ENCODE results near the gene SDC1. TPM values are rescaled to one million over a fixed set of nuclear protein-coding genes. Genes with fewer than 3 reads are reported as not detected.

Gene SDC1
- total RNA-seq, 6 experiments from 2014 or later, result 92.1 to 141 (median 133) TPM

DNA sequence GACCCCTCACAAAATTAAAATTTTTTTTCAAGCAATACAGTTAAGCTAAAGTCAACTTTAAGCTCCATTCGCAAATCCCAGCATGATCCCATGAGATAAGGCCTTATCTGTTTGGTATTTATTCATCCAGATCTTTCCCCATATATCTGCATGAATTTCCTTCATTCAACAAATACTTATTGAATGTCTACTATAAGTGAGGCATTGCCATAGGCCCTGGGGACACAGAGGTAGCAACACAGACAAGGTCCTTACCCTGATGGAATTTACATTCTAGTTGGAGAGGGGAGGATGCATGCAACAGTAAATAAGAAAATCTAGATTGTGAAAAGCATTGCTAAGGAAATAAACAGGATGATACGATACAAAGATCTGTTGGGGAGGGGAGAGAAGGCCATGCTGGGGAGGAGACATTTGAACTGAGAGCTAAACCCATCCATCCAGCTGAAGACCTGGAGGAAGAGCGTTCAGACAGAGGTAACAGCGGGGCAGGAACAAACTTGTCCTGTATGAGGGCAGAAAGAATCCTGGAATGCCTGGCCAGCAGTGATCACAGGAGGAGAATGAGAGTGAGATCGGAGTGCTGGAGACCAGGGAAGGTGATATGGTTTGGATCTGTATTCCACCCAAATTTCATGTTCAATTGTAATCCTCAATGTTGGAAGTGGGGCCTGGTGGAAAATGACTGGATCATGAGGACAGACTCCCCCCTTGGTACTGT is 71.6 kb downstream of the SDC1 start:
- Mint-ChIP-seq H3K36me3 (ENCODE audit: low read depth) (no peaks in the 10 kb centered on the region), H3K27me3 (ENCODE audit: insufficient read depth) (no peaks in the 10 kb centered on the region), H3K27ac (no peak overlapping the region), H3K4me1 (ENCODE audit: low read depth) (peaks cover 28% of the 10 kb centered on the region), H3K9me3 (no peaks in the 10 kb centered on the region), H3K4me3 (no peak overlapping the region)
- DNase-seq, result no peak
- no peak for TF ChIP-seq CTCF (IDR thresholded peaks at IDR 0.05)

DNA sequence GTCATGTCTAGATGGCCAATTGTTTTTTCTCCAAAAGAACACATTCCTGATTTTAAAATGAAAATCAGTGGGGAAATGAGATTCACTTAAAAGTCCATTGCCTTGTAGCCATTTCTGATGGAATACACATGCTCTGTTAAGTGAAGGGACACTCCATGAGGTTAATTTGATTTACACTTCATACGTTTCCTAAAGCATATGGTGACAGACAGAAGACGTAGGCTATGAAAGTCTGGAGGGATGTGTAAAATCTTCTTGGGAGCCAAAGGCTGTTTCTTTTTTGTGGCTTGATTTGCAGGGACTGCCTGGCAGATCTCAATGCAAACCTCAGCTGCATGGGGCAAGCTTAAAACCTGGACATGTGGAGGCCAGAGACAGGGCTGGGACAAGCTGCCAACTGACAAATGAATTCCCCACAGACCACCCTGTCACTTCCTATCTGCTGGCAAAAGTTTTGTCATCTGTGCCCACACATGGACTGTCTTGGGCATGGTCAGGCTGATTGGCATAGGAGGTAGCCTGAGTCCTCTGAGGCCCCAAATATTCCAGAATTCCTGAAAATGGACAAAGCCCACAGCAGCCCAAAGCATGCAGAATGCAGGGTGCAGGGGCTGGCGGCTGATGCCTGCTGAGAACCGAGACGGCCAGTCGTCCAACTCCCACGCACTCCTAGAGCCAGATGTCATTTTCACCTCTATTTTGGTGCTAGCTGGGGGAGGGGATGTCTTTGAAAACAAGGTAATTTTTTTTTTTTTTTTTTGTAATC is 73.9 kb downstream of the SDC1 start:
- peaks cover 48% of the 10 kb centered on the region for H3K4me1 Mint-ChIP-seq (ENCODE audit: low read depth)
- H3K4me3 Mint-ChIP-seq, result no peak overlapping the region
- no peaks in the 10 kb centered on the region for H3K9me3 Mint-ChIP-seq
- TF ChIP-seq CTCF (IDR thresholded peaks at IDR 0.05), result no peak
- no peaks in the 10 kb centered on the region for H3K27me3 Mint-ChIP-seq (ENCODE audit: insufficient read depth)
- H3K27ac Mint-ChIP-seq, result peak overlapping the region; percentile 93; the same call in 1 of the 2 replicates
- H3K36me3 Mint-ChIP-seq (ENCODE audit: low read depth), result no peaks in the 10 kb centered on the region
- no peak for DNase-seq

Other genes with a start within 250 kb of the SDC1 start
- gene WDR35, start 235.0 kb downstream of the SDC1 start, total RNA-seq (2021; fragmentation: NEBNext Ultra II Directional; extraction: Animal tissue kit (Norgen Biotek cat#: 25700)), result 1 to 10 TPM; 4.5 to 5.4 (median 5.2) TPM
- 1 to 10 TPM in 5 of 6 experiments, under 1 TPM in 1; 0.69 to 1.5 (median 1.2) TPM for gene MATN3, start 212.5 kb downstream of the SDC1 start, total RNA-seq (2021; fragmentation: NEBNext Ultra II Directional; extraction: Animal tissue kit (Norgen Biotek cat#: 25700))
- gene LAPTM4A, start 173.5 kb downstream of the SDC1 start, total RNA-seq (2021; fragmentation: NEBNext Ultra II Directional; extraction: Animal tissue kit (Norgen Biotek cat#: 25700)), result 100 to 1,000 TPM; 218 to 254 (median 240) TPM
- 10 to 100 TPM; 60.3 to 69.0 (median 64.8) TPM for gene PUM2, start 125.7 kb upstream of the SDC1 start, total RNA-seq (2021; fragmentation: NEBNext Ultra II Directional; extraction: Animal tissue kit (Norgen Biotek cat#: 25700))
- gene RHOB, start 221.9 kb upstream of the SDC1 start, total RNA-seq (2021; fragmentation: NEBNext Ultra II Directional; extraction: Animal tissue kit (Norgen Biotek cat#: 25700)), result 100 to 1,000 TPM; 128 to 146 (median 133) TPM